ENCODE data around the gene MIS18A. TPM values are rescaled to one million over a fixed set of nuclear protein-coding genes. Genes with fewer than 3 reads are reported as not detected.

The MIS18A gene
- total RNA-seq, 4 donors from 2014 or later = 1.9 to 4.1 (median 2.7) TPM

DNA sequence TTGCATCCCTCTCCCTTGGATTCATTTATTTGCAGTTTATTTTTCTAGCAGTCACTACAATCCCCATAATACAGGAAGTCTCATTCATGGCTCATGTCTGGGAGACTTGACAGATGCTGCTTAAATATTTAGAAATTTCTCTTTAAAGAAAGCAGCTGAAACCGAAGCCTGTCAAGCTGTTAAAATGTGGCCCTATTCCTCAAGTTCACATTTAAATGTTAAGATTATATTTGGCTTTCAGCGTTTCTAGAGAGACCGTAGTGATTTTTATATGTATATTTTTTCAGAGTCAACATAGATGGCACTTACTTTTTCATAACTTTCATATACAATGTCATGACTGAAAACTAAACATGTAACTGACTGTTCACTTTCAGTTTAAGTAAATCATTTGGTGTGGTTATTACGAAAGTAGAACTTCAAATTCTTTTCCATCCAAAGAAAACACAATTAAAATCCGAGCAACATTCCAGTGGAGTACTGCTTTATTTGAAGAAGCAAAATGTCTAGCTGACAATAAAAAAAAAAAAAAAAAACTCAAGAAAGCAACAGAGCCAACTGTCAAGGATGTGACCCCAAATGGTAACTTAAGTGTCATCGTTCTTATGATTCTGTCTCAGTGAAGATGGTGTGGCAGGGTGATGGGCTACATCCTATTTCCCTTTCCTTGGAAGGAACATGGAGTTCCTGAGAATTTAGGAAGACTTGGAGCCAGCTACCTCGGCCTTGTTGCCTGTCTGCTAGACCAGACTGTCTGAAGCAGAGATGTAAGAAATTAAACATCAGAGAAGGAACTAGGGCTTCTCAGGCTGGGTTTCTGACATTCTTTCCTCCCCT lies 37.8 kb downstream of the MIS18A start:
- H3K27ac ChIP-seq = no peak overlapping the region

DNA sequence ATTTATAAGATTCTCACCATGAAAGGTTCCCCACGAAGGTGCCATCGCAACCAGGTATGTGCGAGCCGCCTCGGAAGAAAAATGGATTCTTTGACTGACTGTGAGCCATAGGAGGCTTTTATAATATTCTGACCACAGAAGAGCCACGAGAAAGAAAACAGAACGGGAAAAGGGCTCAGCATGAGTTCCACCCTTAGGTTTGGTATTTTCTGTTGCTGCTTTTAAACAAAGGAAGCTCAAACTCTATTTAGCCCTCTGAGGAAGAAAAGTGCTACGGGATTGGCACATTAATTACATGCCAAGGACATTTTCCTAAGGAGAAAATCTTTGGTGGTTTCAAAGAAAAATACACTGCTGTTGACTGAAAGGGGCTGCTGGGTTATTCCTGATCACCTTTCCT lies 39.3 kb downstream of the MIS18A start:
- Histone ChIP-seq H3K4me3 (no peak overlapping the region), H3K36me3 (no peaks in the 10 kb centered on the region), H3K27me3 (no peaks in the 10 kb centered on the region), H3K4me1 (no peaks in the 10 kb centered on the region), H3K9me3 (no peaks in the 10 kb centered on the region), H3K27ac (no peak overlapping the region)
- no peak for TF ChIP-seq POLR2A (IDR thresholded peaks at IDR 0.05)
- TF ChIP-seq, protein P1, sequence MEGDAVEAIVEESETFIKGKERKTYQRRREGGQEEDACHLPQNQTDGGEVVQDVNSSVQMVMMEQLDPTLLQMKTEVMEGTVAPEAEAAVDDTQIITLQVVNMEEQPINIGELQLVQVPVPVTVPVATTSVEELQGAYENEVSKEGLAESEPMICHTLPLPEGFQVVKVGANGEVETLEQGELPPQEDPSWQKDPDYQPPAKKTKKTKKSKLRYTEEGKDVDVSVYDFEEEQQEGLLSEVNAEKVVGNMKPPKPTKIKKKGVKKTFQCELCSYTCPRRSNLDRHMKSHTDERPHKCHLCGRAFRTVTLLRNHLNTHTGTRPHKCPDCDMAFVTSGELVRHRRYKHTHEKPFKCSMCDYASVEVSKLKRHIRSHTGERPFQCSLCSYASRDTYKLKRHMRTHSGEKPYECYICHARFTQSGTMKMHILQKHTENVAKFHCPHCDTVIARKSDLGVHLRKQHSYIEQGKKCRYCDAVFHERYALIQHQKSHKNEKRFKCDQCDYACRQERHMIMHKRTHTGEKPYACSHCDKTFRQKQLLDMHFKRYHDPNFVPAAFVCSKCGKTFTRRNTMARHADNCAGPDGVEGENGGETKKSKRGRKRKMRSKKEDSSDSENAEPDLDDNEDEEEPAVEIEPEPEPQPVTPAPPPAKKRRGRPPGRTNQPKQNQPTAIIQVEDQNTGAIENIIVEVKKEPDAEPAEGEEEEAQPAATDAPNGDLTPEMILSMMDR (IDR thresholded peaks at IDR 0.05) = no peak
- DNase-seq = no peak

More for the DNA sequence above, 37.8 kb downstream of the MIS18A start:
- Histone ChIP-seq H3K9me3 (no peaks in the 10 kb centered on the region), H3K4me1 (no peaks in the 10 kb centered on the region), H3K36me3 (no peaks in the 10 kb centered on the region), H3K4me3 (no peak overlapping the region), H3K27me3 (no peaks in the 10 kb centered on the region)
- TF ChIP-seq, protein P1 (IDR thresholded peaks at IDR 0.05) = no peak
- TF ChIP-seq POLR2A (IDR thresholded peaks at IDR 0.05) = no peak
- no peak for DNase-seq

DNA sequence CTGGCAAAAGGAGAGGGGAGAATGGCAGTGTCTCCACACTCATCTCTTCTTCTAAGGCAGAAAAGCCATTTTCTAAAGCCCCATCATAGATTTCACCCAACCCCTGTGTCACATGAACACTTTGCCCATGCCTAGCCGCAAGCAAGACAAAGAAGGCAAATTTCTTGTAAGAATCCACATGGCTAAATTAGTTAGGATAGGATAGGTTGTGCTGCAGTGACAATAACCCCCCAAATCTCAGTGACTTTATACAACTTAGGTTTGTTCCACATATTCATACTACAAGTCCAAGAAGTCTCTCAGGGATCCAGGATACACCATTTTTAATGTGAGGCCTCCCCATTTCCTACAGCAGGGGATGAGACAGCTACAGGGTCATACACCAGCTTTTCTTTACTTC lies 40.8 kb downstream of the MIS18A start:
- Histone ChIP-seq H3K9me3 (no peaks in the 10 kb centered on the region), H3K4me3 (no peak overlapping the region), H3K36me3 (no peaks in the 10 kb centered on the region), H3K27ac (no peak overlapping the region), H3K4me1 (no peaks in the 10 kb centered on the region), H3K27me3 (no peaks in the 10 kb centered on the region)
- no peak for DNase-seq
- no peak for TF ChIP-seq POLR2A (IDR thresholded peaks at IDR 0.05)
- TF ChIP-seq, protein P1 (IDR thresholded peaks at IDR 0.05) = no peak

DNA sequence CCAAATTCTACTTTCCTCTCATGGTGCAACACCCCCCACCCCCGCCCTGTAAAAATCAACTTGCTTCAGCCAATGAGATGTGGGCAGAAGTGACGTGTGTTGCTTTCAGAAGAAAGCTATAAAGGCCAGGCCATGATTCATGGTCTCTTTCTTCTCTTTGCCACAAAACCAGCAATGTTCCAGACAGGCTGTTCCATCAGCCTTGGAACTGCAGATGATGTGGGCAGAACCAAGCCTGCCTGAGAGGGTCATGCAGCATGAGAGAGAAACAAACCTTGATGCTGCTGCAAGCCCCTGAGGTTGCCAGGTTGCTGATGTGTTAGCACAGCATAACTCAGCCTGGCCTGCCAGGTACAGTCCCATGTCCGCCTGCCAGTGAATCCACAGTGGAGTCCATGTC lies 41.8 kb downstream of the MIS18A start:
- TF ChIP-seq POLR2A (IDR thresholded peaks at IDR 0.05) = no peak
- TF ChIP-seq, protein P1 (IDR thresholded peaks at IDR 0.05) = no peak

DNA sequence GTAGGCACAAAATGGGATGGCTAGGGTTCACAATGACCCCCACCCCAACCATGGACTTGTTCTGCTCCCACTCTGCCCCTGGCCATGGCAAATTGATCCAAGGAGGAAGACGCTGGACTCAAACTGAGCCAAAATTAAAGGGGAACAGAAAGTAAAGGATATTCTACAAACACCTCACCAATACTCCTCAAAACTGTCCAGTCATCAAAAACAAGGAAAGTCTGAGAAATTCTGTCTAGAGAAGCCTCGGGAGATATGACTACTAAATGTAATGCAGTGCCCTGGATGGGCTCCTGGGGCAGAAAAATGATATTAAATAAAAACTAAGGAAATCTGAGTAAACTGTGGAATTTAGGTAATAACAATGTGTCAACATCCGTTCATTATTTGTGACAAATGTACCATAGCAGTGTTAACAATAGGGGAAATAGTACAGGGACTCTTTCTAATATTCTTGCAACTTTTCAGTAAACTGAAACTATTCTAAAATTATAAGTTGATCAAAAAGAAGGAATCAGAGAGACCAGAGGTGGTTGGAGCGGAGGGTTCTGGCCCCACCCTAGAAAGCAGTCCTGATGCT lies 45.0 kb downstream of the MIS18A start:
- Histone ChIP-seq H3K36me3 (no peaks in the 10 kb centered on the region), H3K27me3 (no peaks in the 10 kb centered on the region), H3K4me1 (no peaks in the 10 kb centered on the region), H3K27ac (no peak overlapping the region), H3K4me3 (no peak overlapping the region), H3K9me3 (no peaks in the 10 kb centered on the region)
- TF ChIP-seq, protein P1 (IDR thresholded peaks at IDR 0.05) = no peak
- TF ChIP-seq POLR2A (IDR thresholded peaks at IDR 0.05) = no peak
- DNase-seq = no peak

More for the DNA sequence above, 41.8 kb downstream of the MIS18A start:
- Histone ChIP-seq H3K9me3 (no peaks in the 10 kb centered on the region), H3K4me1 (no peaks in the 10 kb centered on the region), H3K27ac (no peak overlapping the region), H3K36me3 (no peaks in the 10 kb centered on the region), H3K27me3 (no peaks in the 10 kb centered on the region), H3K4me3 (no peak overlapping the region)
- no peak for DNase-seq
